Measurements from ENCODE around the gene TRMT2B. TPM values are rescaled to one million over a fixed set of nuclear protein-coding genes. Genes with fewer than 3 reads are reported as not detected.
A peak's percentile ranks its signal among the peaks of the same experiment; 100 is the strongest.
"Not testable (repeated sequence)": the region's sequence is repeated elsewhere in the genome, so short reads cannot be mapped to it uniquely, and the experiment has no call there.

The TRMT2B gene
- total RNA-seq, 2 experiments from 2014 or later = 20.2 to 22.2 TPM

GRCh38 chrX:100990139-100990538, 61.8 kb downstream of the TRMT2B start:
- H3K27me3 Mint-ChIP-seq (ENCODE audit: low read depth) = no peaks in the 10 kb centered on the region
- no peak overlapping the region for H3K27ac Mint-ChIP-seq
- H3K4me1 Mint-ChIP-seq (ENCODE audit: low read depth) = peaks cover 12% of the 10 kb centered on the region
- CTCF ChIA-PET = no interaction called here
- no peak for DNase-seq
- intact Hi-C loops (cut with micrococcal nuclease) = loop anchor here (5.0 kb wide), 1 partner anchor 63 kb away; the partner anchor contains the start of gene XKRX
- no peaks in the 10 kb centered on the region for H3K9me3 Mint-ChIP-seq
- no peak overlapping the region for H3K4me3 Mint-ChIP-seq
- peaks cover 5% of the 10 kb centered on the region for H3K36me3 Mint-ChIP-seq (ENCODE audit: low read depth)

- Mint-ChIP-seq H3K36me3 (ENCODE audit: low read depth) (peaks cover 4% of the 10 kb centered on the region), H3K4me3 (no peak overlapping the region), H3K9me3 (no peaks in the 10 kb centered on the region), H3K4me1 (ENCODE audit: low read depth) (no peaks in the 10 kb centered on the region), H3K27me3 (ENCODE audit: low read depth) (no peaks in the 10 kb centered on the region), H3K27ac (no peak overlapping the region)
- intact Hi-C loops (cut with micrococcal nuclease) = no loop called here
- CTCF ChIA-PET = no interaction called here
- DNase-seq = no peak
These were observed 67.1 kb downstream of the TRMT2B start for GRCh38 chrX:100984818-100985217.

- H3K9me3 Mint-ChIP-seq; H3K36me3 Mint-ChIP-seq (ENCODE audit: low read depth); intact Hi-C loops (cut with micrococcal nuclease); H3K27ac Mint-ChIP-seq; DNase-seq; H3K4me1 Mint-ChIP-seq (ENCODE audit: low read depth); H3K27me3 Mint-ChIP-seq (ENCODE audit: low read depth); H3K4me3 Mint-ChIP-seq; CTCF ChIA-PET: not testable (repeated sequence)
These were observed 70.4 kb downstream of the TRMT2B start for GRCh38 chrX:100981498-100981845.

- no peak overlapping the region for H3K4me3 Mint-ChIP-seq
These were observed 71.1 kb downstream of the TRMT2B start for GRCh38 chrX:100980608-100981497.

GRCh38 chrX:100979881-100980607, 71.9 kb downstream of the TRMT2B start:
- intact Hi-C loops (cut with micrococcal nuclease) = no loop called here
- Mint-ChIP-seq H3K27ac (no peak overlapping the region), H3K4me1 (ENCODE audit: low read depth) (peaks cover 3% of the 10 kb centered on the region), H3K27me3 (ENCODE audit: low read depth) (no peaks in the 10 kb centered on the region), H3K9me3 (no peaks in the 10 kb centered on the region), H3K36me3 (ENCODE audit: low read depth) (peaks cover 4% of the 10 kb centered on the region), H3K4me3 (no peak overlapping the region)
- CTCF ChIA-PET = no interaction called here
- DNase-seq = peak; percentile 5

More at GRCh38 chrX:100980608-100981497, 71.1 kb downstream of the TRMT2B start:
- CTCF ChIA-PET = no interaction called here
- Mint-ChIP-seq H3K27me3 (ENCODE audit: low read depth) (no peaks in the 10 kb centered on the region), H3K27ac (no peak overlapping the region), H3K9me3 (no peaks in the 10 kb centered on the region), H3K36me3 (ENCODE audit: low read depth) (peaks cover 6% of the 10 kb centered on the region), H3K4me1 (ENCODE audit: low read depth) (peaks cover 3% of the 10 kb centered on the region)
- intact Hi-C loops (cut with micrococcal nuclease) = no loop called here
- no peak for DNase-seq

- intact Hi-C loops (cut with micrococcal nuclease) = no loop called here
- no peak for DNase-seq
- H3K27ac Mint-ChIP-seq = no peak overlapping the region
- CTCF ChIA-PET = no interaction called here
- no peaks in the 10 kb centered on the region for H3K27me3 Mint-ChIP-seq (ENCODE audit: low read depth)
- no peak overlapping the region for H3K4me3 Mint-ChIP-seq
- no peaks in the 10 kb centered on the region for H3K9me3 Mint-ChIP-seq
- peaks cover 3% of the 10 kb centered on the region for H3K4me1 Mint-ChIP-seq (ENCODE audit: low read depth)
- H3K36me3 Mint-ChIP-seq (ENCODE audit: low read depth) = peaks cover 5% of the 10 kb centered on the region
These were observed 75.7 kb downstream of the TRMT2B start for GRCh38 chrX:100976211-100976610.

GRCh38 chrX:100975212-100975611, 76.7 kb downstream of the TRMT2B start:
- intact Hi-C loops (cut with micrococcal nuclease) = no loop called here
- H3K4me1 Mint-ChIP-seq (ENCODE audit: low read depth) = peaks cover 3% of the 10 kb centered on the region
- H3K4me3 Mint-ChIP-seq = no peak overlapping the region
- H3K9me3 Mint-ChIP-seq = no peaks in the 10 kb centered on the region
- H3K36me3 Mint-ChIP-seq (ENCODE audit: low read depth) = peaks cover 5% of the 10 kb centered on the region
- DNase-seq = no peak
- H3K27me3 Mint-ChIP-seq (ENCODE audit: low read depth) = no peaks in the 10 kb centered on the region
- H3K27ac Mint-ChIP-seq = no peak overlapping the region
- CTCF ChIA-PET = no interaction called here

GRCh38 chrX:100973411-100973810, 78.5 kb downstream of the TRMT2B start:
- intact Hi-C loops (cut with micrococcal nuclease) = no loop called here
- no peaks in the 10 kb centered on the region for H3K4me1 Mint-ChIP-seq (ENCODE audit: low read depth)
- no peak overlapping the region for H3K4me3 Mint-ChIP-seq
- CTCF ChIA-PET = no interaction called here
- H3K27me3 Mint-ChIP-seq (ENCODE audit: low read depth) = no peaks in the 10 kb centered on the region
- H3K27ac Mint-ChIP-seq = no peak overlapping the region
- peaks cover 4% of the 10 kb centered on the region for H3K36me3 Mint-ChIP-seq (ENCODE audit: low read depth)
- no peak for DNase-seq
- no peaks in the 10 kb centered on the region for H3K9me3 Mint-ChIP-seq

- intact Hi-C loops (cut with micrococcal nuclease) = no loop called here
- Mint-ChIP-seq H3K4me3 (no peak overlapping the region), H3K36me3 (ENCODE audit: low read depth) (peaks cover 4% of the 10 kb centered on the region), H3K27me3 (ENCODE audit: low read depth) (no peaks in the 10 kb centered on the region), H3K27ac (no peak overlapping the region), H3K9me3 (no peaks in the 10 kb centered on the region), H3K4me1 (ENCODE audit: low read depth) (no peaks in the 10 kb centered on the region)
- CTCF ChIA-PET = no interaction called here
- DNase-seq = no peak
These were observed 82.0 kb downstream of the TRMT2B start for GRCh38 chrX:100969936-100970335.

- no peak within 1 kb of the TSS for H3K27ac Mint-ChIP-seq
- peaks cover 4% of the 10 kb centered on the region for H3K36me3 Mint-ChIP-seq (ENCODE audit: low read depth)
- no peaks in the 10 kb centered on the region for H3K4me1 Mint-ChIP-seq (ENCODE audit: low read depth)
- no peaks in the 10 kb centered on the region for H3K27me3 Mint-ChIP-seq (ENCODE audit: low read depth)
- no peak for DNase-seq
- H3K9me3 Mint-ChIP-seq = no peaks in the 10 kb centered on the region
- CTCF ChIA-PET = no interaction called here
- intact Hi-C loops (cut with micrococcal nuclease) = no loop called here
- H3K4me3 Mint-ChIP-seq = no peak within 1 kb of the TSS
These were observed 82.5 kb downstream of the TRMT2B start, which contains the start of gene ARL13A for GRCh38 chrX:100969408-100969807. TSS of gene ARL13A (plus strand) at chrX:100969708. CDS start at chrX:100973690, 3,982 bp downstream.

- intact Hi-C loops (cut with micrococcal nuclease) = no loop called here
- H3K27ac Mint-ChIP-seq = no peak overlapping the region
- no peak for DNase-seq
- H3K9me3 Mint-ChIP-seq = peaks cover 2% of the 10 kb centered on the region
- no peaks in the 10 kb centered on the region for H3K36me3 Mint-ChIP-seq (ENCODE audit: low read depth)
- no peaks in the 10 kb centered on the region for H3K4me1 Mint-ChIP-seq (ENCODE audit: low read depth)
- H3K4me3 Mint-ChIP-seq = no peak overlapping the region
- no peaks in the 10 kb centered on the region for H3K27me3 Mint-ChIP-seq (ENCODE audit: low read depth)
- CTCF ChIA-PET = no interaction called here
These were observed 87.5 kb downstream of the TRMT2B start for GRCh38 chrX:100964362-100964761.

- Mint-ChIP-seq H3K27me3 (ENCODE audit: low read depth) (no peaks in the 10 kb centered on the region), H3K9me3 (peaks cover 2% of the 10 kb centered on the region), H3K4me3 (no peak overlapping the region), H3K4me1 (ENCODE audit: low read depth) (no peaks in the 10 kb centered on the region), H3K27ac (no peak overlapping the region), H3K36me3 (ENCODE audit: low read depth) (no peaks in the 10 kb centered on the region)
- no peak for DNase-seq
- intact Hi-C loops (cut with micrococcal nuclease) = no loop called here
- CTCF ChIA-PET = no interaction called here
These were observed 89.1 kb downstream of the TRMT2B start for GRCh38 chrX:100962811-100963210.
